ENCODE measurements around the gene PNMT. TPM values are rescaled to one million over a fixed set of nuclear protein-coding genes. Genes with fewer than 3 reads are reported as not detected.

Gene PNMT
- total RNA-seq, 4 donors from 2014 or later = 1.1 to 3.3 (median 1.2) TPM; not detected in 1

GRCh38 chr17:39629494-39629880 lies 38.8 kb upstream of the PNMT start:
- no peak overlapping the region for H3K4me3 ChIP-seq (replicated peaks in 1 of 3)
- TF ChIP-seq POLR2A (IDR thresholded peaks at IDR 0.05) = no peak
- no peak for TF ChIP-seq CTCF (IDR thresholded peaks at IDR 0.05)
- WGBS, 2 donors = 71 to 76% methylated on average over 3 of the region's 3 CpGs
- no peaks in the 10 kb centered on the region for H3K9me3 ChIP-seq
- peaks cover 10 to 11% of the 10 kb centered on the region in 2 donors for H3K4me1 ChIP-seq
- no peak for DNase-seq
- H3K27me3 ChIP-seq = peaks cover 15% of the 10 kb centered on the region
- no peaks in the 10 kb centered on the region for H3K36me3 ChIP-seq
- no peak overlapping the region for H3K27ac ChIP-seq
- intact Hi-C loops (cut with DNase I) = loop anchor here (5.0 to 10.0 kb wide), 2 partner anchors 58 to 235 kb away; partner anchors contain the start of genes IKZF3, PGAP3 and ZPBP2

- Histone ChIP-seq H3K27me3 (peaks cover 15% of the 10 kb centered on the region), H3K27ac (no peak overlapping the region), H3K4me3 (replicated peaks in 1 of 3) (no peak overlapping the region), H3K36me3 (no peaks in the 10 kb centered on the region), H3K4me1 (peaks cover 10 to 11% of the 10 kb centered on the region in 2 donors), H3K9me3 (no peaks in the 10 kb centered on the region)
- 75 to 78% methylated on average over 12 of the region's 12 CpGs for WGBS, 2 donors
- TF ChIP-seq CTCF (IDR thresholded peaks at IDR 0.05) = no peak
- TF ChIP-seq POLR2A (IDR thresholded peaks at IDR 0.05) = no peak
- no peak for DNase-seq
- intact Hi-C loops (cut with DNase I) = loop anchor here (5.0 to 10.0 kb wide), 3 partner anchors 57 to 235 kb away; partner anchors contain the start of genes IKZF3, PGAP3 and ZPBP2
These were observed 38.4 kb upstream of the PNMT start for GRCh38 chr17:39629898-39630297.

GRCh38 chr17:39631403-39631802 lies 36.9 kb upstream of the PNMT start:
- peaks cover 11% of the 10 kb centered on the region for H3K27me3 ChIP-seq
- intact Hi-C loops (cut with DNase I) = loop anchor here (5.0 kb wide), 1 partner anchor 111 kb away; no protein-coding TSS in a partner anchor
- no peaks in the 10 kb centered on the region for H3K36me3 ChIP-seq
- peaks cover 10 to 17% of the 10 kb centered on the region in 2 donors for H3K4me1 ChIP-seq
- no peak for TF ChIP-seq CTCF (IDR thresholded peaks at IDR 0.05)
- no peak for TF ChIP-seq POLR2A (IDR thresholded peaks at IDR 0.05)
- 20% methylated on average over 6 of the region's 6 CpGs for WGBS, 2 donors
- no peak overlapping the region for H3K4me3 ChIP-seq (replicated peaks in 1 of 3)
- H3K27ac ChIP-seq = no peak overlapping the region
- no peak for DNase-seq
- H3K9me3 ChIP-seq = no peaks in the 10 kb centered on the region

- Histone ChIP-seq H3K36me3 (no peaks in the 10 kb centered on the region), H3K4me1 (peaks cover 1 to 12% of the 10 kb centered on the region in 2 donors), H3K27me3 (peaks cover 1% of the 10 kb centered on the region), H3K4me3 (replicated peaks in 1 of 3) (no peak overlapping the region), H3K9me3 (no peaks in the 10 kb centered on the region), H3K27ac (no peak overlapping the region)
- intact Hi-C loops (cut with DNase I) = loop anchor here (5.0 kb wide), 1 partner anchor 110 kb away; no protein-coding TSS in a partner anchor
- TF ChIP-seq POLR2A (IDR thresholded peaks at IDR 0.05) (no peak), CTCF (IDR thresholded peaks at IDR 0.05) (no peak)
- no peak for DNase-seq
- 48 to 56% methylated on average over 13 of the region's 13 CpGs for WGBS, 2 donors
These were observed 35.9 kb upstream of the PNMT start for GRCh38 chr17:39632153-39632941.

Measured in thyroid gland (tissue), 4 donors.